ENCODE data around the gene HOXC9. TPM values are rescaled to one million over a fixed set of nuclear protein-coding genes. Genes with fewer than 3 reads are reported as not detected.

HOXC9 gene
- total RNA-seq, 1 donor from 2014 or later, result not detected

DNA sequence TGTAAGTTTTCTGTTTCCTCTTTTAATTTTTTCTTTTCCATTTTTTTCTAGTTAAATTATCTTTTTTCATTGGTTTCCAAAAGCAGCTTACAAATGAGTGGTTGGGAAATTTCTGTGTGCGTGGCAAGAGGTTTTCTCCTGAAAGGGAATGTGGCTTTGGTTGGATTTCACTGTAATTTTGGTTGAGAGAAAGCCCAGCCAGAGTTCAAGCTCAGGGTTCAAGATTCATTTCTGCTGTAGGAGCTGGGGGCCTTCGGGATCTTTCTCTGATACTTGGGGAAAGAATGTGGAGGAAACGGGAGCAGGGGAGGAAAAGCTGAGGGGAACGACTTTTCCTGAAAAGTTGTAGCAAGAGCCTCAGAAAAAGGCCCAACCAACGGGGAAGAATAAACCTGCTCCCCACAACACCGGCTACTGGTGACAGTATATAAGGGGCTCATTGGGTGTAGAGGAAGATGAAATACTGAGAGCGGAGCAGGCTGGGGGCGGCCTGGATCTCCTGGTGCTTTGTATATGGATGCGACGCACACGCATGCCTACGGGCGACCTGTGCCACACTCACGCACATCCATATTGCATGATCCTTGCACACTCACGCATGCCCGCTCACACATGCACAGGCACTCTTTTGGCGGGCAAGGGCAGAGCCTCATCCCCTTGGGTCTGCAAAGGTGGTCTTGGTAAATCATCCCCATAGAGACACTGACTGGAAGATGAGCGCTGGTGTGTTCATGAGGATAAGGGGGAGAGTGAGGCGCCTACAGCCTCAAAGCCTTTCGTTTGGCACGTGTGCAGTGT, 13.1 kb upstream of the HOXC9 start:
- ATAC-seq (no peak), DNase-seq (ENCODE audit: low spot score) (no peak)

DNA sequence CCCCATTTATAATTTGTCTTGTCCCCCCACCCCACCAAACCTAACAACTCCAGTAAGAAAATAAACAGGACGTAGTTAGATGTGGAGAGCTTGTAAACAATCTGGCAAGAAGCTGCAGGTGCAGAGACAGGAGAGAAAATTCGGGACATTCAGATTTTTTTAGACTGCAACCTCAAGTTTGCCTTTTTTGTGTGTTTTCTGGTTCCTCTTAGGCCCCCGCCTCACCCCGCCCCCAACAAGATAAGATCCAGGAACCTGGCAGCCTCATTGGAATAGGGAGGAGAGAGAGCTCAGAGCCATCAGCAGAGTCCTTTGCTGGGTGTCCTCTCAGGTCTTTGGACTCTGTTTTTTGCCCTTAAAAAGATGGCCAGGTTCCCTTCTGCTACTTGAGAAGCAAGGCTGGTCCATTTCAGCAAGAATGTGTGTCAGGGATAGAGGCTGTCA, 12.2 kb upstream of the HOXC9 start:
- ATAC-seq (no peak), DNase-seq (ENCODE audit: low spot score) (no peak)

DNA sequence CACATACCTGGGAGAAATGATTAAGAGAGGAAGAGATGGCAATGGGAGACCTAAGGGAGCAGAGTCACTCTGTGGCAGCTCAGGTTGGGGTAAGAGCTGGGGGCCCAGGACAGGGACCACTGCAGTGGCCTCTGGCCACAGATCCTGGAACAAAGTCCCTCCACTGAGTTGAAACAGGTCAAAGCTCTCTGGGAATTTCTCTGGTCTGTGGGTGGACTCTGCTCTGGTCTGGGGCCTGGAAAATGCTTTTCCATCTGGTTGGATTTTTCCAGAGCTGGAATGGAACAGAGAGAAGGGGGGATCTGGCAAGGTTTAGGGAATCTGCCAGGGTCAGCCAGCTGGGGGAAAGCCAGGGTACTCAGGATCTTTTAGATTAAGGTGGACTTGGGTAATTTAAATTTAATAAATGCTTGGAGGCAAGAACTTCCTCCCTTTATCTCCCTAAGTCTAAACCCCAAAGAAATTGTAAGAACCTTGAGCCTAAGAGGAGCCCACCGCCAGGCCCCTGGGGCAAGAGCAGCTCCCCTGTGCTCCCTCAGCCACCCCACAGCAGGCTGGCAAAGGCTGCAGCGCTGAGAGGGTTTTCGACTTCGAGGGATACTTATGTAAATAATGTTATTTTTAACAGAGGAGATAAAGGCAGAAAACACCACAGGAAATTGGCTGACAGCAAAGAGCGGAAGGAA, 11.3 kb upstream of the HOXC9 start:
- ATAC-seq (no peak), DNase-seq (ENCODE audit: low spot score) (no peak)

DNA sequence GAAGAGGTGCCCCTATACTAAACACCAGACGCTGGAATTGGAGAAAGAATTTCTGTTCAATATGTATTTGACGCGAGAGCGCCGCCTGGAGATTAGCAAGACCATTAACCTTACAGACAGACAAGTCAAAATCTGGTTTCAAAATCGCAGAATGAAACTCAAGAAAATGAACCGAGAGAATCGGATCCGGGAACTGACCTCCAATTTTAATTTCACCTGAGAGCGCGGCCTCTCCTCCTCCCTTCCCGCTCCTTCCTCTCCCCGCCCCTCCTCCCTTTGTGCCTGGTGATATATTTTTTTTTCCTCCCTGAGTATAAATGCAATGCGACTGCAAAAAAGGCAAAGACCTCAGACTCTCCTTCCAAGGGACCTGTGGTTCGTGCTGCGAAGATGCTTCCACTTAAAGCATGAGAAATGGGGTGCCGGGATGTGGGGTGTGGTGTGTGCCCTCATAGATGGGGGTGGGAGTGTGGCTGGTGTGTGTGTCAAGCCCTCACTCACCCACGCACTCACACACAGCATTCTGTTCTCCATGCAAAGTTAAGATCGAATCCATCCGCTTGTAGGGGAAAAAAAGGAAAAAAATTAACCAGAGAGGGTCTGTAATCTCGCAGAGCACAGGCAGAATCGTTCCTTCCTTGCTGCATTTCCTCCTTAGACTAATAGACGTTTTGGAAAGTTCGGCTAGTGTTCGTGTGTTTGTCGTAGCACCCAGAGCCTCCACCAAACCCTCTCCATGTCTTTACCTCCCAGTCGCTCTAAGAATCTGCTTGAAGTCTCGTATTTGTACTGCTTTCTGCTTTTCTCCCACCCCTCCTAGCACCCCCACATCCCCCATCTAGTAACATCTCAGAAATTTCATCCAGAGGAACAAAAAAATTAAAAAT, 10.5 kb upstream of the HOXC9 start:
- ATAC-seq (peak; percentile 39), DNase-seq (ENCODE audit: low spot score) (no peak)

DNA sequence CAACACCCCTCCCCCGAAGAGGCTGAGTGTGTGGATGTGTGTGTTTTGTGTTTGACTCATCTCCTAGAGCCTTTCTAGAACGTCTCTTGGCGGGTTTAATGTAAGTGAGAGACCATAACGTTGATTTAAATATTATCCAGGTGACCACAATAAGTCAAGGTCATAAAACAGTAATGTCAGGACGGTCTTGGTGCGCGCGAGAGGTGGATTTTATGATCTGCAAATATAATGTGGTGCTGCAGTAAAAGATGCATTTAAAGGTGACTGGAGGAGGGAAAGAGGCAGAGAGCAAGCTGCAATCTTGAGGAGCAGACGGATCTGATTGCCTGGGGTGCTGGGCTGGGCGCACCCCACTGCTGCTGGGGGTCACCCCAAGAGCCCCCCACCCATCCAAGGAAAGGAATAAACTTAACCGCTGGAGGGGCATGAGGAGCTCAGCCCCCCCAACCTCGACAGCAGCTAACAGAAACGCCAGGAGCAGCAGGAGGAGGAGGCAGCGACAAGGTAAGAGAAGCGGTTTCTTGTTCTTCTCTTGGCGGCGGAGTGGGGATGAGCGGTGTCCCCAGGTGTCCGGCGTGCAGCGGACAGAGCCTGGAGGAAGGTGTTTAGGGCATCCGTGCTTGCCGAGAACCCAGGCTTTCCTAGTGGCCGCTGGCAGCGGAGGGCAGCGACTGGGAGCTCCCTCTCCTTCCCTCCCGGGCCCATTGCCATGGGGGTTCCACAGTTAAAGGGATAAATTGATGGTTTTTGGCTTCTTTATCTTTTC, 9.5 kb upstream of the HOXC9 start:
- no peak for DNase-seq (ENCODE audit: low spot score)
- no peak for ATAC-seq

DNA sequence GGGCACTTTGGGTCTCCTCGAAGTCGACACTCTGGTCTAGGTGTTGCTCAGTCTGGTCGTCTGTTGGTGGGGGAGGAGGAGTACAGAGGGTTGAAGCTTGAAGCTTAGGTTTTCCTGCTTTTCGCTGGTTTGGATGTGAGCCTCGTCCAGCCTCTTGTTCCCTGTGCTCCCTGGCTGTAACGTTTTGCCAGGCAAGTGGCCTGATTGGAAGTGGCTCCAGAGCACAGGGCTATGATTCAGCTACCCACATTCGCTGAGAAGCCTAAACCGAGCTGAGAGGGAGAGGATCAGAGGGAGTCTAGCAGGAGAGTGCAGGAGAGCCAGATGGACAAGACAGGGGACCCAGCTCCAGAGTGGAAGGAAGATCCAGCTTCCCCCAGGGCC, 8.9 kb upstream of the HOXC9 start:
- no peak for DNase-seq (ENCODE audit: low spot score)
- no peak for ATAC-seq

DNA sequence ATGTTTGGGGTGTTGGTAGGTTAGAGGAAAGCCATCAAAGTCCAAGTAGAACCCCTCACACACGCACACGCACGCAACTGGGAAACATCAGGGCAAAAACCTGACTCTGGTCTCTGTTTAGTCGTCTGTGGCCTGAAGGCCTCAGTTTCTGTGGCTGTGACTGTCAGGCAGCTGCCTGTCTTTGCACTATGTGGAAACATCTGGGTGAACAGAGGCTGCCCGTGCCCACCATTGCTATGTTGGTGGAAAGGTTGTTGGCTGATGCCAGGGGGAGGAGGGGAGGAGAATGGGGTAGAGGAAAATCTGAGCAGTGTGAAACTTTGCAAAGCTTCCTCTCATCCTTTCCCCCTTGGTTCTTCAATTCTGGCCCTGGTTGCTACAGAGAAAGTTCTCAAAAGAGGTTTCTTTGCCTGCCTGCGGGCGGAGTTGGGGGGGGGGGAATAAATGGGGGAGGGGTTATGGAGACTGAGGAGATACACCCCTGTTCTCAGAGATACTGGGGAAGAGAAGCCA, 7.5 kb upstream of the HOXC9 start:
- DNase-seq (ENCODE audit: low spot score) (no peak), ATAC-seq (no peak)

DNA sequence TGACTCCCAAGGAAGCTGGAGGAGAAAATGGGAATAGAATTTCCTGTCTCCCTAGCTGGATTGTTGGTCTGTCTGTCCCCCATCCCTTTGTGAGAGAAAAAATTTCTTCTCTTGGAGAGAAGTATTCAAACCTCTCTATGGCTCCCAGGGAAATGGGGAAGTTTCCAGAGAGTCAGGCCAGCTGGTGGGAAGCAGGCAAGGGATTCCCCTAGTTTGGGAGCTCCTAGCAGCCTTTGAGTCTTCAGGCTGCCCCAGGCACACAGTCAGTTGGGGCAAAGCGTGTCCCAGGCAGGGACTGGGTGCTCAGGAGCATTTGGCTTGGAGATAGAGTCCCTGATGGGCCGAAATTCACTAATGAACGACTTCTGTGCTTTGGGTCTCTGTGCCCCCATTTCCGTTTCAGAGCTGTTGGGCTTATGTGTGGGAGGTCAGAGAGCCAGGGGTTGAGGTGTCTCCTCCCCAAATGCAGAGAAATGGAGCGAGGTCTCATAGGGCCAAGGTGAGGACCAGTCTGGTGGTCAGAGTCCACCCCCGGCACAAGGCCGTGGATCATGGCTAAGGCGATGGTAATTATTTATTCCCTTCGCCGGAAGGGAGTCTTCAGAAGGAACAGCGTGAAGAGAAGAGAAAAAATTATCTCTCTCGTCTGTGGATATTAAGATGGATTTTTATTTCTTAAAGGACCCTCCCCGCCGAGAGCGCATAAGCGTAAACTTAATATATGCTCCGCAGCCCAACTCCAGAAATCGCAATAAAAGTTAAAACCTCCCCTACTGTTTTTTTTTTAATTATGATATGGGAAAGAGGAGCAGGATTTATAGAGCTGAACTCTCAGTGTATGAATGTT, 6.6 kb upstream of the HOXC9 start:
- no peak for ATAC-seq
- DNase-seq (ENCODE audit: low spot score), result no peak

DNA sequence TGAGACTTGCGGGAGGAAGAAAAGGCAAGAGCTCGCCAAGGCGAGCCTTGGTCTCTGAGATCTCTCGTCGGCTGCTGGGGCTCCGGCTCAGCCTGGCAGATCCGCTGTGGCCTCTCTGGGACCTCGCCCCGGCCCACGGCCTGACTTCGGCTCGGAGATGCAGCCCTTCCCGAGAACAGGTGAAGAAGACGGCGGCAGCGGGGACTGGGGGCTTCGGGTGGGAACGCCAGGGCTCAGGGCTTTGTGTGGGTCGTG, 6.0 kb upstream of the HOXC9 start:
- DNase-seq (ENCODE audit: low spot score) (no peak), ATAC-seq (no peak)

DNA sequence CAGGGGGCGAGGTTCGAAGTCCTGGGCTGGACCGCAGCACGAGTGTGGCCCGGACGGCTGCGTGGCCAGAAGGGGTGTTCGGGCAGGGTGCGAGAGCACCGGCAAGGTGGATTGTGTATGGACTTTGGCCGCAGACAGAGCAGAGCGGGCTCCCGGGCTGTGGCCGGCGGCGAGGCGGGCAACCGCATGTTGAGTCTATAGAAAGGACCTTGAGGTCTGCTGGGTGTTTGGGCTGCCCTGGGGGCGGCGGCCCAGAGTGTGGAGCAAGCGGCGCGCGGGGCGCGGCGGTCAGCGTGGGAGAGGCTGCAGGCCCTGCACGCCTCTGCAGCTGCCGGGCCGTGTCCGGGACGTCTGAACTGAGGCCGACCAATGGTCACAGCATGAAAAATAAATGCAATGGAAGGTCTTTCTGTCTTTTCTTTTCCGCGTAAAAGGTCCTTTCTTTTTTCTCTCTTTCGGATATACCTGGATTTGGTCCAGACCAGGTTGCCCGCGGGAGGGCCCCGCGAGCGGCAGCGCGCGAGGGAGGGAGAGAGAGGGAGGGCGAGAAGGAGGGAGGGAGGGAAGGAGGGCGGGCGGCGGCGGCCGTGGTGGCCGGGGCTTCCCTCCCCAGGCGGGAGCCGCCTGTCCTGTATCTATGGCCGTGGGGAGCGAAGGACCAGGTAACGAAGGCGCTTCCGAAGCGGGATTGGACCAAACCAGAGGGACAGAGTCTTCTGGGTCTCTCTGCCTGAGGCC, 5.5 kb upstream of the HOXC9 start:
- no peak for DNase-seq (ENCODE audit: low spot score)
- peak; percentile 14 for ATAC-seq

DNA sequence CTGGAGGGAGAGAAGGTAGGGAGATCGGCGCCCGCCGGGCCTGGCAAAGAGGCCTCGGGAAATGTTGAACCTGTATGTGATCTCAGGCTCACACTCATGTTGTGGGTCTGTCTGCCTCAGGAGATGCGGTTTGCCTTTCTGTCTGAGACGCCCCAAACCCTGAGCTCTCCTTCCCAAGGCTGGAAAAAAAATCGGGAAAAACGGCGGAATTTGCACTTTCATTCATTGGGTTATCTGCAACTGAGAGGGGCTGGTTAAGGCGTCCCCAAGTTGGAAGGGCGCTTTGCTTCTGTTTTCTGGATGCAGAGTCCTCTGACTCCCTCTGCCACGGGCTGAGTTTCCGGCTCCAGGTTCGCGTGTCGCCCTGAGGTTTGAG, 5.0 kb upstream of the HOXC9 start:
- DNase-seq (ENCODE audit: low spot score) (no peak), ATAC-seq (peak; percentile 30)

DNA sequence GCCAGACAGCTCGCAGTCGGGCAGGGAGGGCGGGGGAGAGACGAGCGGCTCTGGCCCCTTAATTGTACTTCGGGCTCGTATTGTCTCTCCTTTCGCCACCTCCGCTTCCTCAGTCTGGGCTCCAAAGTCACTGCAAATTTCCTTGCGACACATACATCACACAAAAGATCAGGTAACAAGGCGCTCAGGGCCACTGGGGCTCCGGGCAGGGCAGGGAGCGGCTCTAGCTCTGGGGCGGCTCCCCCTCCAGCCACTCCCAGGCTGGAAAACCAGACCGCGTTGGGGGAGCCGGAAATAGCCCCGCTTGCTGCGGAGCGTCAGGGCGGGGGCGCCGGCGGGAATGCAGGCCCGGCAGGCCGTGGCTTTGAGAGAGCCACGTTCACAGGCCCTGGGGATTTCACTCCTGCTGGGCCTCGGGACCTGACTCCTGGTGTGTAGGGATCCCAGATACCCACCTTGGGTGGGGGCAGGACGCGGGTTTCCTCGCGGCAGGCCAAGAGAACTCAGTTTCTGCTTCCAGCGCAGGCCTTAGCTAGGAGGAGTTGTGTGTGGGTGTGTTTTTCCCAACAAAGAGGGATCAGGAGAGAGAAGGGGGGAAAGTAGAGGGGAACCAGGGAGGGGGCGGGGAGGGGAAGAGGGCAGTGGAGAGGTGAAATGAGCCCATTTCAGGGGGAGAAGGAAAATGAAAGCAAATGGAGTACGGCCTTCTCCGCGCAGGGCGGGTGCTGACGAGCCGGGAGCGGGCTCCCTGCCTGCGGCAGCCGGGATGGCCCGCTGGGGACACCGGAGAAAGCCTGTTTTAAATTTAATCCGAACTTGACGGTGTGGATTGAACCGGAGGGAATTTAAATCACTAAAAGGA, 4.4 kb upstream of the HOXC9 start:
- ATAC-seq, result peak; percentile 69
- no peak for DNase-seq (ENCODE audit: low spot score)

DNA sequence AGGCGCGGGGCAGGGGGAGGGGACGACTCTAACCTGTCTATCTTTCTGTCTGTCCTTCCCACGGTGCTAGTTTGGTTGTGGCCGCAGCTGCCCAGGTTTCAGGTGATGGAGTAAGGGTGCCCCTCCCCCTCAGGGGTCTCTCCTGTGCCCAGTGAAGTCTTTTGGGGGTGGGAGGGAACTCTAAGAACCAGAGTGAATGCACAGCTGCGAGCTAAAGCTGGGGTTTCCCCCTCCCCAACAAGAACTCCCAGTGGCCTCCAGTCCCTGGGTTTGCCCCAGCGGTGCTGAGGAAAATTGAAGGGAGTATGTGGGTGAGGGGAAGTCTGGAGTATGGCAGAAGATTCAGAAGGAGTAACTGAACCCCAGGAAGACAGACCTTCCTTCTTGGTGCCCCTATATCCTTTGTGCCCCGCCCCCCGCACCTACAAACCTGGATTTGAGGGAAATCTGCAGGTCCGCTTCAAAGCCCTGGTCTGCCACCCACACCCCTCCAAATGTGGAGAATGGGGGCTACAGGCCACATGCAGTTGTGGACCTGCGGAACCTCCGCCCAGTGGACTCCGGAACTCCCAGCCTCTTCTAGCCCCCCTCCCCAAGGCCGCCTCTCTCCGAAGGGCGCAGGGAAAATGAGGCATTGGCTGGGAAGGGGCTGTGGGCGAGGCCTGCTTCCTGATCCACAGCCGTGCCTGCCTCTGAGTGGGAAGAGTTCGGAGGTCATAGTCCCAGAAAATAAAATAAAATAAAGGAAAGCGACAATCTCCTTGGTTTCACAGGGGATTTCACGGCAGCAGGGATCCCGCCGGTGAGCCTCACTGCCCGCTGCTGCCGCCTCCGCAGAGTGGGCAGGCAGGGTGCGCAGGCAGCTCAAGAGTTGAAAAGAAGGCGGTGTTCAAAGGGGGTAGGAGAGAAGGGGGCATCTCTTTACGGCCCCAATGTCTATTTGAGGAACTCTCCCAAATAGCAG, 3.4 kb upstream of the HOXC9 start:
- ATAC-seq (peak; percentile 9), DNase-seq (ENCODE audit: low spot score) (no peak)

DNA sequence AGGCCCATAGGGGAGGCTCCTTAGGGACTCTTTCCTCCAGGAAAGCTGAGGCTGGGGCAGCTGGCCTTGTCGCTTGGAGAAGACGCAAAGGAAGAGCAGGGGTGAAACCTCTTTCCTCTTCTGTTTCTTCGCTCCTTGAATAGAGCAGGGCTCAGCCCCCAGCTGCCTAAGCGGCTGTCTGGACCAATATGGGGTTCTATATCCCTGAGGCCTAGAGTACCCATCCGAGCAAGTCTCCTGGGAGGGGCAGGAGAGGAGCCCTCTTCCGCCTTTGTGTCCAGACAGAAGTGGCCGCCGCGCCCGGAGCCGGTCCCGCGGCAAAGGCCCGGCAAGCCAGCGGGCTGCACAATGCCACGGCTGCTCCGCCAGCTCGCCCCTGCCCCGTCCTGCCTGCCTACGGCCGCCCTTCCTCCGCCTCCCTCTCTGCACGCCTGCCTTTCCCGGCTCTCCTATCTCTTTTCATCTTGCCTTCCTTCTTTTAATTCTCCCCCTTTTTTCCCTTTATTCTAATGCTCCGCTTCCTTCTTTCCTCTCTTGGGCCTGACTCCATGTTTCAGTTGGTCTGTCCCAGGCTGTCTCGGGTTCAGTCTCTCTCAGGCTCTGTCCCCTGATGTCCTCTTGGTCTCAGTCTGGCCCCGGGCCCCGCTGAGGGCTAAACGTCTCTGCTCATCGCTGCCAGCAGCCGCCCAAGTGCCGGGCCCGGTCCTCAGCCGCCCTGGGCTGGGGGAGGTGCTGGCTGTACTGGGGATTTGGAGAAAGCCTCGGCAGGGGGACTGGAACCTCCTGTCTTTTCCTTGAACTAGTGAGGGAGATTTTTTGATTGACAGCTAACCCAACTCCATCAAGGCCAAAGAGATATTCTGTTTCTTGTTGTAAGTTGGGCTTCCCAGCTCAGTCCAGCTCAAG, 2.5 kb upstream of the HOXC9 start:
- no peak for ATAC-seq
- DNase-seq (ENCODE audit: low spot score), result no peak

DNA sequence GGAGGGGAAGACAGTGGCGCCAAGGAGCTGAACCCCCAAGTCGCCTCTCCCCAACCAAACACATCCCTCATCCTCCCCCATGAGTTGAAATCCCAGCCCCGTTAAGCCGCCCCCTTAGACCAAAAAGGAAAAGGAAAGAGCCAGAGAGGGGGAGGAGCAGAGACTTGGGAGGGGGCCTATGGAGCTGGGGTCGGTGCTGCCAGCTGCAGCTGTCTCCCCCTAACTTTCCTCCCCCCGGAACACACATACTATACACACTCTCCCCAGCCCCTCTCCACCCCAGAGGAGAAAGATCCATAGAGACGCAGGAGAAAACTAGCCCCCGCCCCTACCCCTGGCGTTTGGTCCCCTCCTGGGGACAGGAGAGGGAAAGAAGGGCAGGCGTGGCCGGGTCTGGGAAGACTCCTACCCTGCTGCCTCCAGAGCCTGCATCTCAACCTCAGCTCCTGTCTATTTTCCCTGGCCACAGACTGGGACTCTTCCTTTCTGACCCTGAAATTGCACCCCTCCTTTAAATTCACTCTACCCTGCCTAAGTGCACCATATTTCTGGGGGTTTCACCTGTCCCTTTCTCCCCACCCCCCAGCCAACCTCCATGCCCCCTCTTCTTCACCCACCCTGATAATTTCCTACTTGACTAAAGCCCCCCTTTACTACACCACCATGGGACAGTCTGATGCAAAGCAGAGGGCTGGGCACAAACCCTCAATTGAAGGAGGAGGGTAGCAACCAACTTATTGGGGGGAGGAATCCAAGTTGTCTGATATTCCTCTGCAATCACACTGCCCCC, 1.7 kb upstream of the HOXC9 start:
- DNase-seq (ENCODE audit: low spot score) (no peak), ATAC-seq (no peak)

All from left lobe of liver (tissue), 2 donors.